ENCODE measurements around the gene GAS7.

DNA sequence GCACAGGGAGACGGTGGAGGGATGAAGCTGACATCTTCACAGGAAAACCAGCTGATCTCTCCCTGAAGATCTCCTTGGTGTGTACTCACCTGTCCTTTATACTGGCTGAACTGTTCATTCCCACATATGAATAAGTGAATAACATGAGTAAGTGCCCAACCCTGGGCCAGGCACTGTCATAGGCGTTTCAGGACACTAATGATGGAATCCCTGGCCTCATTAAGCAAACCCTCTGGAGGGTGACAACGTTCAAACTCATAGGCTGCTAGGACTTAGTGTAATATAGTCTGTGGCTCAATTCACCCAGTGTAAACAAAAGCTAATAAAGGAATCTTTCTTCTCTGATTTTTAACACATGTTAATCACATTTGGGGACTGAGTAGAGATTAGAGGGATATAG, 24.5 kb downstream of the GAS7 start:
- TF ChIP-seq, protein P1, sequence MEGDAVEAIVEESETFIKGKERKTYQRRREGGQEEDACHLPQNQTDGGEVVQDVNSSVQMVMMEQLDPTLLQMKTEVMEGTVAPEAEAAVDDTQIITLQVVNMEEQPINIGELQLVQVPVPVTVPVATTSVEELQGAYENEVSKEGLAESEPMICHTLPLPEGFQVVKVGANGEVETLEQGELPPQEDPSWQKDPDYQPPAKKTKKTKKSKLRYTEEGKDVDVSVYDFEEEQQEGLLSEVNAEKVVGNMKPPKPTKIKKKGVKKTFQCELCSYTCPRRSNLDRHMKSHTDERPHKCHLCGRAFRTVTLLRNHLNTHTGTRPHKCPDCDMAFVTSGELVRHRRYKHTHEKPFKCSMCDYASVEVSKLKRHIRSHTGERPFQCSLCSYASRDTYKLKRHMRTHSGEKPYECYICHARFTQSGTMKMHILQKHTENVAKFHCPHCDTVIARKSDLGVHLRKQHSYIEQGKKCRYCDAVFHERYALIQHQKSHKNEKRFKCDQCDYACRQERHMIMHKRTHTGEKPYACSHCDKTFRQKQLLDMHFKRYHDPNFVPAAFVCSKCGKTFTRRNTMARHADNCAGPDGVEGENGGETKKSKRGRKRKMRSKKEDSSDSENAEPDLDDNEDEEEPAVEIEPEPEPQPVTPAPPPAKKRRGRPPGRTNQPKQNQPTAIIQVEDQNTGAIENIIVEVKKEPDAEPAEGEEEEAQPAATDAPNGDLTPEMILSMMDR (IDR thresholded peaks at IDR 0.05), result no peak
- no peak for TF ChIP-seq EZH2 (IDR thresholded peaks at IDR 0.05)
